Measurements from ENCODE around the gene ID2.
"Not testable (repeated sequence)": the region's sequence is repeated elsewhere in the genome, so short reads cannot be mapped to it uniquely, and the experiment has no call there.

The ID2 gene

GRCh38 chr2:8691859-8692437, 10.1 kb downstream of the ID2 start:
- DNase-seq, result no peak

- no peak for DNase-seq
Observed at GRCh38 chr2:8692783-8693156, 10.9 kb downstream of the ID2 start.

GRCh38 chr2:8693157-8693821, 11.4 kb downstream of the ID2 start:
- DNase-seq, result no peak

- no peak for DNase-seq
Observed at GRCh38 chr2:8694737-8695136, 12.9 kb downstream of the ID2 start.

GRCh38 chr2:8697190-8697589, 15.3 kb downstream of the ID2 start:
- DNase-seq, result no peak

GRCh38 chr2:8699839-8700238, 18.0 kb downstream of the ID2 start:
- no peak for DNase-seq

GRCh38 chr2:8701681-8702379, 20.0 kb downstream of the ID2 start:
- no peak for DNase-seq

- DNase-seq, result no peak
Observed at GRCh38 chr2:8704906-8705305, 23.1 kb downstream of the ID2 start.

GRCh38 chr2:8709611-8710010, 27.8 kb downstream of the ID2 start:
- DNase-seq, result no peak

- no peak for DNase-seq
Observed at GRCh38 chr2:8710951-8711350, 29.1 kb downstream of the ID2 start.

- DNase-seq, result no peak
Observed at GRCh38 chr2:8714283-8714682, 32.4 kb downstream of the ID2 start.

- DNase-seq, result no peak
Observed at GRCh38 chr2:8714971-8715370, 33.1 kb downstream of the ID2 start.

- no peak for DNase-seq
Observed at GRCh38 chr2:8719528-8719927, 37.7 kb downstream of the ID2 start.

- no peak for DNase-seq
Observed at GRCh38 chr2:8720741-8721140, 38.9 kb downstream of the ID2 start.

- DNase-seq, result no peak
Observed at GRCh38 chr2:8721410-8721809, 39.6 kb downstream of the ID2 start.

GRCh38 chr2:8722986-8723385, 41.1 kb downstream of the ID2 start:
- no peak for DNase-seq

GRCh38 chr2:8725838-8726237, 44.0 kb downstream of the ID2 start:
- DNase-seq, result no peak

- DNase-seq, result no peak
Observed at GRCh38 chr2:8728305-8729015, 46.6 kb downstream of the ID2 start.

GRCh38 chr2:8729101-8729500, 47.2 kb downstream of the ID2 start:
- DNase-seq, result not testable (repeated sequence)

GRCh38 chr2:8729939-8730338, 48.1 kb downstream of the ID2 start:
- DNase-seq, result no peak

GRCh38 chr2:8732601-8733000, 50.7 kb downstream of the ID2 start:
- no peak for DNase-seq

Data from NCI-H2029 treated with DMSO at 0.1 percent for 48 hours (cell line).